Germinal center (tissue), 1 donor: ENCODE data around the gene NBPF9.
"Not testable (repeated sequence)": the region's sequence is repeated elsewhere in the genome, so short reads cannot be mapped to it uniquely, and the experiment has no call there.

Source experiments
- DNase-seq: peaks from one replicate; pipeline ENCODE4 v3.0.0; 2012; ENCODE audit warnings: mixed read lengths, low spot score

The NBPF9 gene

GRCh38 chr1:149103109-149104081 is at the start of gene NBPF9:
TSS of gene NBPF9 (minus strand) at chr1:149103551. CDS start at chr1:149082139, 21,412 bp downstream.
- DNase-seq: not testable (repeated sequence)

- not testable (repeated sequence) for DNase-seq
Observed at GRCh38 chr1:149149909-149150308, 46.6 kb upstream of the NBPF9 start.

GRCh38 chr1:149137585-149137984 is 34.2 kb upstream of the NBPF9 start:
- DNase-seq: not testable (repeated sequence)

- not testable (repeated sequence) for DNase-seq
Observed at GRCh38 chr1:149130938-149131337, 27.6 kb upstream of the NBPF9 start.

GRCh38 chr1:149129245-149129644 is 25.9 kb upstream of the NBPF9 start:
- not testable (repeated sequence) for DNase-seq

- not testable (repeated sequence) for DNase-seq
Observed at GRCh38 chr1:149126555-149127145, 23.3 kb upstream of the NBPF9 start.

GRCh38 chr1:149123948-149124926 is 20.9 kb upstream of the NBPF9 start:
- not testable (repeated sequence) for DNase-seq

GRCh38 chr1:149112828-149113227 is 9.5 kb upstream of the NBPF9 start:
- DNase-seq: not testable (repeated sequence)

- not testable (repeated sequence) for DNase-seq
Observed at GRCh38 chr1:149110343-149110742, 7.0 kb upstream of the NBPF9 start.

GRCh38 chr1:149102574-149102973 is 777 bp downstream of the NBPF9 start:
- not testable (repeated sequence) for DNase-seq

GRCh38 chr1:149098276-149098675 is 5.1 kb downstream of the NBPF9 start:
- not testable (repeated sequence) for DNase-seq

- not testable (repeated sequence) for DNase-seq
Observed at GRCh38 chr1:149093155-149093554, 10.2 kb downstream of the NBPF9 start.

GRCh38 chr1:149075505-149076127 is 27.7 kb downstream of the NBPF9 start:
- not testable (repeated sequence) for DNase-seq

- DNase-seq: not testable (repeated sequence)
Observed at GRCh38 chr1:149064611-149065010, 38.7 kb downstream of the NBPF9 start.

GRCh38 chr1:149043056-149043455 is 60.3 kb downstream of the NBPF9 start:
- DNase-seq: not testable (repeated sequence)

GRCh38 chr1:149033916-149034315 is 69.4 kb downstream of the NBPF9 start:
- not testable (repeated sequence) for DNase-seq

- DNase-seq: not testable (repeated sequence)
Observed at GRCh38 chr1:149024327-149024726, 79.0 kb downstream of the NBPF9 start.

- not testable (repeated sequence) for DNase-seq
Observed at GRCh38 chr1:149018577-149018976, 84.8 kb downstream of the NBPF9 start.

GRCh38 chr1:149016626-149017025 is 86.7 kb downstream of the NBPF9 start:
- not testable (repeated sequence) for DNase-seq

- DNase-seq: not testable (repeated sequence)
Observed at GRCh38 chr1:149015522-149015921, 87.8 kb downstream of the NBPF9 start.

GRCh38 chr1:149013513-149013912 is 89.8 kb downstream of the NBPF9 start:
- not testable (repeated sequence) for DNase-seq
